H1 (cell line): Measurements from ENCODE around the gene ZNF227. TPM values are rescaled to one million over a fixed set of nuclear protein-coding genes. Genes with fewer than 3 reads are reported as not detected.

Experiments used
- CTCF ChIA-PET: fragments of 300-600 bp; sonication (Branson Sonifier 250); formaldehyde crosslinking; loops from one replicate; lab custom pipeline; 2021; ENCODE audit not compliant: partially characterized antibody; lab: Charles Lee
- POLR2A ChIA-PET: fragments of 300-600 bp; sonication (Branson Sonifier 250); formaldehyde crosslinking; loops from one replicate; lab custom pipeline; 2021; ENCODE audit warnings: inconsistent platforms; ENCODE audit not compliant: partially characterized antibody; lab: Charles Lee
- DNase-seq, 2 experiments: peaks; one replicate each; pipeline versions ENCODE4 v3.0.0 to v3.0.0-alpha.2; 2010 to 2022; ENCODE audit warnings: low spot score in 2 of 2, low read depth in 1 of 2, mixed read lengths in 1 of 2
- FAIRE-seq: peaks from 2 replicates; lab custom pipeline; 2011; peaks lifted over from hg19 to GRCh38; lab: Jason Lieb, UNC
- H2AFZ ChIP-seq: 2 replicates; pipeline ENCODE4 v1.8.1; 2012; ENCODE audit warnings: low read length, inconsistent platforms
- H2AK5ac ChIP-seq: 2 replicates; pipeline ENCODE4 v1.6.1; 2013; ENCODE audit warnings: low read depth, low read length
- H2BK120ac ChIP-seq: replicated peaks from 2 replicates; pipeline ENCODE3; 2013; ENCODE audit warnings: low read depth, low read length, inconsistent platforms
- H2BK12ac ChIP-seq: 2 replicates; pipeline ENCODE4 v1.6.1; 2013; ENCODE audit warnings: low read depth, low read length
- H2BK15ac ChIP-seq: 2 replicates; pipeline ENCODE4 v1.6.1; 2013; ENCODE audit warnings: low read length
- H2BK20ac ChIP-seq: 2 replicates; pipeline ENCODE4 v1.6.1; 2013; ENCODE audit warnings: low read length
- H2BK5ac ChIP-seq: 2 replicates; pipeline ENCODE4 v1.6.1; 2013; ENCODE audit warnings: low read depth, low read length
- H3K14ac ChIP-seq: 2 replicates; pipeline ENCODE4 v1.6.1; 2013; ENCODE audit warnings: inconsistent platforms; ENCODE audit not compliant: insufficient read length
- H3K18ac ChIP-seq: 2 replicates; pipeline ENCODE4 v1.6.1; 2013; ENCODE audit warnings: low read length; ENCODE audit errors: extremely low read depth
- H3K23ac ChIP-seq: 2 replicates; pipeline ENCODE4 v1.6.1; 2013; ENCODE audit warnings: inconsistent platforms; ENCODE audit not compliant: insufficient read length
- H3K23me2 ChIP-seq: 2 replicates; pipeline ENCODE4 v1.6.1; 2013; ENCODE audit warnings: low read depth, low read length
- H3K27ac ChIP-seq: 2 replicates; pipeline ENCODE4 v1.6.1; 2011; ENCODE audit warnings: low read depth, low read length, inconsistent platforms
- H3K27me3 ChIP-seq, 4 experiments: replicated peaks in 1 of 4; 1 replicate in 1 of 4; 2 replicates in 3 of 4; pipeline versions ENCODE4 v1.6.1 to v1.8.1; 2011 to 2013; ENCODE audit warnings: low read length in 3 of 4, mild to moderate bottlenecking in 3 of 4, inconsistent platforms in 2 of 4, mixed read lengths in 2 of 4, moderate library complexity in 1 of 4; ENCODE audit not compliant: control insufficient read depth in 3 of 4, insufficient read depth in 3 of 4; ENCODE audit errors: extremely low read depth in 1 of 4
- H3K36me3 ChIP-seq, 4 experiments: 2 replicates each; pipeline versions ENCODE4 v1.6.1 to v1.8.1; 2011 to 2013; ENCODE audit warnings: mild to moderate bottlenecking in 4 of 4, low read length in 3 of 4, moderate library complexity in 2 of 4, control low read depth in 1 of 4, inconsistent platforms in 1 of 4; ENCODE audit not compliant: insufficient read depth in 4 of 4, control insufficient read depth in 2 of 4
- H3K4ac ChIP-seq: replicated peaks from 2 replicates; pipeline ENCODE3; 2013; ENCODE audit warnings: low read length, low read depth, mixed read lengths, inconsistent platforms; ENCODE audit not compliant: insufficient read length
- H3K4me1 ChIP-seq, 4 experiments: replicated peaks in 1 of 4; 1 replicate in 1 of 4; 2 replicates in 3 of 4; pipeline versions ENCODE4 v1.6.1 to v1.8.1; 2011 to 2013; ENCODE audit warnings: low read length in 3 of 4, inconsistent platforms in 2 of 4, mixed read lengths in 1 of 4; ENCODE audit not compliant: insufficient read depth in 4 of 4, control insufficient read depth in 3 of 4
- H3K4me2 ChIP-seq, 2 experiments: 2 replicates each; pipeline versions ENCODE4 v1.6.1 to v1.8.1; 2011 to 2013; ENCODE audit warnings: low read depth in 2 of 2, low read length in 2 of 2, control low read depth in 1 of 2, inconsistent platforms in 1 of 2, mild to moderate bottlenecking in 1 of 2; ENCODE audit not compliant: insufficient read depth in 1 of 2
- H3K4me3 ChIP-seq, 4 experiments: fragments of 200-600, 300-600 bp in 1 of 4; sonication (generic), shearing (Covaris generic), sonication (Bioruptor Twin) in 1 of 4; 2 replicates each; pipeline versions ENCODE4 v1.5.1 to v1.8.1; 2011 to 2016; ENCODE audit warnings: low read length in 4 of 4, low read depth in 3 of 4, control low read depth in 2 of 4, inconsistent platforms in 2 of 4, mild to moderate bottlenecking in 2 of 4, mixed read lengths in 1 of 4, moderate library complexity in 1 of 4; ENCODE audit not compliant: insufficient read depth in 2 of 4; ENCODE audit errors: extremely low read depth in 1 of 4
- H3K56ac ChIP-seq: replicated peaks from 2 replicates; pipeline ENCODE3; 2013; ENCODE audit warnings: low read depth, mild to moderate bottlenecking, mixed read lengths, low read length, inconsistent platforms; ENCODE audit not compliant: insufficient read length
- H3K79me1 ChIP-seq: 2 replicates; pipeline ENCODE4 v1.6.1; 2013; ENCODE audit warnings: low read depth, low read length, control low read depth
- H3K79me2 ChIP-seq, 2 experiments: 2 replicates each; pipeline versions ENCODE4 v1.6.1 to v1.8.1; 2012 to 2013; ENCODE audit warnings: low read length in 2 of 2, mild to moderate bottlenecking in 2 of 2, inconsistent platforms in 1 of 2; ENCODE audit not compliant: insufficient read depth in 2 of 2, control insufficient read depth in 1 of 2
- H3K9ac ChIP-seq, 4 experiments: replicated peaks in 1 of 4; 1 replicate in 1 of 4; 2 replicates in 3 of 4; pipeline versions ENCODE4 v1.6.1 to v1.8.1; 2011 to 2013; ENCODE audit warnings: low read depth in 3 of 4, low read length in 3 of 4, control low read depth in 2 of 4, mild to moderate bottlenecking in 2 of 4, moderate library complexity in 2 of 4, inconsistent platforms in 1 of 4; ENCODE audit errors: extremely low read depth in 1 of 4
- H3K9me3 ChIP-seq, 2 experiments: 2 replicates each; pipeline versions ENCODE4 v1.6.1 to v1.8.1; 2012 to 2013; ENCODE audit warnings: mild to moderate bottlenecking in 2 of 2, moderate library complexity in 2 of 2, control low read depth in 1 of 2, inconsistent platforms in 1 of 2, low read depth in 1 of 2, low read length in 1 of 2, mixed read lengths in 1 of 2; ENCODE audit not compliant: insufficient read depth in 2 of 2
- H4K20me1 ChIP-seq, 2 experiments: replicated peaks in 1 of 2; 2 replicates each; pipeline versions ENCODE3 to v1.8.1; 2011 to 2013; ENCODE audit warnings: inconsistent platforms in 2 of 2, low read length in 2 of 2, mild to moderate bottlenecking in 1 of 2; ENCODE audit not compliant: insufficient read depth in 2 of 2, control insufficient read depth in 1 of 2
- H4K5ac ChIP-seq: 2 replicates; pipeline ENCODE4 v1.6.1; 2013; ENCODE audit warnings: low read length, low read depth, mixed read lengths, inconsistent platforms; ENCODE audit not compliant: insufficient read length
- H4K8ac ChIP-seq: 2 replicates; pipeline ENCODE4 v1.8.0; 2013; ENCODE audit warnings: mild to moderate bottlenecking, moderate library complexity, low read length, inconsistent platforms; ENCODE audit not compliant: insufficient read depth; ENCODE audit errors: extremely low read depth
- H4K91ac ChIP-seq: replicated peaks from 2 replicates; pipeline ENCODE3; 2013; ENCODE audit warnings: low read length, mixed read lengths, inconsistent platforms; ENCODE audit not compliant: insufficient read length
- ASH2L ChIP-seq: fragments of 200-600, 300-600 bp; sonication (generic); IDR thresholded peaks from one replicate; pipeline ENCODE4 v1.7.1; 2017; ENCODE audit warnings: low read length
- BRCA1 ChIP-seq: IDR thresholded peaks from 2 replicates; pipeline ENCODE4 v1.6.1; 2012; ENCODE audit warnings: low read depth, low read length, improper control_type of control experiment
- CEBPB ChIP-seq: IDR thresholded peaks from 2 replicates; pipeline ENCODE4 v1.6.1; 2012; ENCODE audit warnings: low read depth, low read length
- NRF1 ChIP-seq: IDR thresholded peaks from 2 replicates; pipeline ENCODE4 v1.6.1; 2011; ENCODE audit warnings: mild to moderate bottlenecking, low read depth, low read length, improper control_type of control experiment
- POLR2A ChIP-seq, 2 experiments: IDR thresholded peaks; 1 replicate in 1 of 2; 2 replicates in 1 of 2; pipeline ENCODE4 v1.6.1; 2011; ENCODE audit warnings: low read depth in 2 of 2, low read length in 2 of 2, mild to moderate bottlenecking in 2 of 2; ENCODE audit errors: control extremely low read depth in 1 of 2
- RBBP5 ChIP-seq: IDR thresholded peaks from 2 replicates; pipeline ENCODE4 v1.7.1; 2012; ENCODE audit warnings: low read depth, mild to moderate bottlenecking, inconsistent platforms, low read length, moderate library complexity, borderline replicate concordance
- SAP30 ChIP-seq: fragments of 300-600 bp; sonication (generic); IDR thresholded peaks from 2 replicates; pipeline ENCODE4 v1.7.1; 2012; ENCODE audit warnings: low read length, moderate library complexity, mild to moderate bottlenecking, inconsistent platforms; ENCODE audit not compliant: insufficient read depth, insufficient replicate concordance
- SIN3A ChIP-seq, 2 experiments: IDR thresholded peaks in 1 of 2; conservative IDR thresholded peaks in 1 of 2; 2 replicates each; pipeline ENCODE4 v1.6.1; 2011 to 2012; ENCODE audit warnings: low read length in 2 of 2, improper control_type of control experiment in 1 of 2, low read depth in 1 of 2, mild to moderate bottlenecking in 1 of 2
- SIX5 ChIP-seq: IDR thresholded peaks from 2 replicates; pipeline ENCODE4 v1.6.1; 2011; ENCODE audit warnings: mild to moderate bottlenecking, low read depth, low read length
- SP2 ChIP-seq: IDR thresholded peaks from 2 replicates; pipeline ENCODE4 v1.6.1; 2012; ENCODE audit warnings: mild to moderate bottlenecking, low read length, inconsistent platforms
- SRF ChIP-seq: IDR thresholded peaks from 2 replicates; pipeline ENCODE4 v1.6.1; 2011; ENCODE audit warnings: mild to moderate bottlenecking, low read depth, low read length, moderate library complexity
- polyA plus RNA-seq, 7 experiments: library from polyadenylated mRNA; depleted of rRNA in 3 of 7; stranded (reverse) in 5 of 7; unstranded in 2 of 7; fragments of >200 nt in 5 of 7; fragments of 200-250 nt in 2 of 7; gene quantifications; 1 replicate in 5 of 7; 2 replicates in 1 of 7; 4 replicates in 1 of 7; pipeline versions ENCODE4 v1.2.1 to v1.2.3, GENCODE V29; 2011 to 2013; ENCODE audit warnings: missing spikeins in 2 of 7, mixed read lengths in 2 of 7
- total RNA-seq: library from RNA; stranded (reverse); fragmentation: NEBNext Ultra II Directional; extraction: Animal tissue kit (Norgen Biotek cat#: 25700); gene quantifications from 2 replicates; pipeline ENCODE4 v1.2.1, GENCODE V29; 2021
- TF ChIP-seq, protein P1 (sequence below): IDR thresholded peaks from 2 replicates; pipeline ENCODE4 v1.6.1; 2012; ENCODE audit warnings: low read length, inconsistent platforms
- TF ChIP-seq, protein P2 (sequence below): IDR thresholded peaks from 2 replicates; pipeline ENCODE4 v1.6.1; 2011; ENCODE audit warnings: low read length, improper control_type of control experiment

The ZNF227 gene
- total and polyA plus RNA-seq, 2 of the 8 experiments (the other 6 are each of a cell fraction or from before 2014, with no cell fraction given) = 4.9 to 23.9 TPM

DNA sequence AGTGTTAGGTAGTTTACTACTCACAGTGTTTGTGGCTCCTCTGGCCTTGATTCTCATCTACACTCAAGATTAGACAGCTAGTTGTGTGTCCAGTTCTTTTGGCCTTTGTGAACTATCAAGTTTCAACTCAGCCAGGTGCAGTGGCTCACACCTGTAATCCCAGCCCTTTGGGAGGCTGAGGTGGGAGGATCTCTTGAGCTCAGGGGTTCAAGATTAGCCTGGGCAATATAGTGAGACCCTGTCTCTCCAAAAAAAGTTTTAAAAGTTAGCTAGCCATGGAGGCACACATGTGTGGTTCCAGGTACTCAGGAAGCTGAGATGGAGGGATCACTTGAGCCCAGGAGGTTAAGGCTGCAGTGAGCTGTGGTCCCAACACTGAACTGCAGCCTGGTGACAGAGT, 31.4 kb upstream of the ZNF227 start:
- FAIRE-seq = no peak
- no peak overlapping the region for H3K4me3 ChIP-seq
- H4K5ac ChIP-seq = no peak overlapping the region
- no peak overlapping the region for H3K4ac ChIP-seq
- no peak overlapping the region for H2AFZ ChIP-seq
- H3K14ac ChIP-seq = no peak overlapping the region
- no peak overlapping the region for H2BK5ac ChIP-seq
- ChIA-PET POLR2A (interaction anchor here (1.7 kb wide), 1 partner anchor 16 kb away, joined by 6 read pairs; the partner anchor contains the start of gene ZNF226), CTCF (no interaction called here)
- H3K56ac ChIP-seq = no peak overlapping the region
- H3K27ac ChIP-seq = no peak overlapping the region
- DNase-seq = no peak
- no peaks in the 10 kb centered on the region for H3K27me3 ChIP-seq
- no peaks in the 10 kb centered on the region for H3K4me1 ChIP-seq
- H4K20me1 ChIP-seq = no peaks in the 10 kb centered on the region
- H3K79me1 ChIP-seq = no peaks in the 10 kb centered on the region
- peaks cover 12 to 21% (median 15%) of the 10 kb centered on the region in 4 experiments; a peak in 7 of 8 replicates for H3K36me3 ChIP-seq
- no peak overlapping the region for H2BK120ac ChIP-seq
- H2BK20ac ChIP-seq = no peak overlapping the region
- no peak overlapping the region for H4K8ac ChIP-seq
- H2BK12ac ChIP-seq = no peak overlapping the region
- H3K79me2 ChIP-seq = no peaks in the 10 kb centered on the region
- H3K9me3 ChIP-seq = peaks cover 19 to 25% of the 10 kb centered on the region in 2 experiments
- H3K23me2 ChIP-seq = no peaks in the 10 kb centered on the region
- H3K9ac ChIP-seq = no peak overlapping the region
- H3K4me2 ChIP-seq = no peak overlapping the region
- no peak overlapping the region for H3K23ac ChIP-seq
- no peak overlapping the region for H2BK15ac ChIP-seq
- H3K18ac ChIP-seq = no peak overlapping the region
- H4K91ac ChIP-seq = no peak overlapping the region
- no peak overlapping the region for H2AK5ac ChIP-seq
- TF ChIP-seq BRCA1 (no peak), NRF1 (no peak), POLR2A (IDR thresholded peaks at IDR 0.05; ENCODE audit: control extremely low read depth in 1 of 2, low read depth in 2 of 2, low read length in 2 of 2) (no peak), CEBPB (no peak), ASH2L (no peak), SAP30 (no peak), SIX5 (no peak), SRF (no peak), SP2 (no peak), SIN3A (conservative IDR thresholded peaks at IDR 0.05 in 1 of 2, IDR thresholded peaks at IDR 0.05 in 1 of 2; ENCODE audit: low read depth in 1 of 2, low read length in 2 of 2) (no peak), RBBP5 (no peak)
- TF ChIP-seq, protein P1, sequence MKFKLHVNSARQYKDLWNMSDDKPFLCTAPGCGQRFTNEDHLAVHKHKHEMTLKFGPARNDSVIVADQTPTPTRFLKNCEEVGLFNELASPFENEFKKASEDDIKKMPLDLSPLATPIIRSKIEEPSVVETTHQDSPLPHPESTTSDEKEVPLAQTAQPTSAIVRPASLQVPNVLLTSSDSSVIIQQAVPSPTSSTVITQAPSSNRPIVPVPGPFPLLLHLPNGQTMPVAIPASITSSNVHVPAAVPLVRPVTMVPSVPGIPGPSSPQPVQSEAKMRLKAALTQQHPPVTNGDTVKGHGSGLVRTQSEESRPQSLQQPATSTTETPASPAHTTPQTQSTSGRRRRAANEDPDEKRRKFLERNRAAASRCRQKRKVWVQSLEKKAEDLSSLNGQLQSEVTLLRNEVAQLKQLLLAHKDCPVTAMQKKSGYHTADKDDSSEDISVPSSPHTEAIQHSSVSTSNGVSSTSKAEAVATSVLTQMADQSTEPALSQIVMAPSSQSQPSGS = no peak
- TF ChIP-seq, protein P2, sequence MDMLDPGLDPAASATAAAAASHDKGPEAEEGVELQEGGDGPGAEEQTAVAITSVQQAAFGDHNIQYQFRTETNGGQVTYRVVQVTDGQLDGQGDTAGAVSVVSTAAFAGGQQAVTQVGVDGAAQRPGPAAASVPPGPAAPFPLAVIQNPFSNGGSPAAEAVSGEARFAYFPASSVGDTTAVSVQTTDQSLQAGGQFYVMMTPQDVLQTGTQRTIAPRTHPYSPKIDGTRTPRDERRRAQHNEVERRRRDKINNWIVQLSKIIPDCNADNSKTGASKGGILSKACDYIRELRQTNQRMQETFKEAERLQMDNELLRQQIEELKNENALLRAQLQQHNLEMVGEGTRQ = no peak
